Stimulated activated CD4-positive, alpha-beta T cell treated with anti-CD3 and anti-CD28 coated beads, TNF-alpha, amount 100 ng/mL, for 48 hours (primary cell): ENCODE results near the gene DLG2.

Source experiments
- DNase-seq, 3 donors: peaks; one replicate each; pipeline ENCODE4 v3.0.0-alpha.2; 2020; ENCODE audit warnings: low read depth in 3 of 3

Gene DLG2

DNA sequence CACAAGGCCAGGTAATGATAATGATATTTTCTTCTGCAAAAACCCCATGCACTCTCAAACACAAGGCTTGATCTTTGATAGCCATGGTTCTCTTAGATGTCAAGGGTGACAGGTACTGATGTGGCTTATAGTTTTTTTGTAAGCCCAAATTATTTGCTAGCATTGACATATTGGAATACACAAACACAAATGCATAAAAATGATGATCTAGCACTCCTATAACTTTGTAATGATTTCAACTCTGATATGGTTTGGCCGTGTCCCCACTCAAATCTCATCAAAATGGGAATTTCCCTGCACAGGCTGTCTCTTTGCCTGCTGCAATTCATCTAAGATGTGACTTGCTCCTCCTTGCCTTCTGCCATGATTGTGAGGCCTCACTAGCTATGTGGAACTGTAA lies 1768.5 kb downstream of the DLG2 start:
- no peak for DNase-seq

DNA sequence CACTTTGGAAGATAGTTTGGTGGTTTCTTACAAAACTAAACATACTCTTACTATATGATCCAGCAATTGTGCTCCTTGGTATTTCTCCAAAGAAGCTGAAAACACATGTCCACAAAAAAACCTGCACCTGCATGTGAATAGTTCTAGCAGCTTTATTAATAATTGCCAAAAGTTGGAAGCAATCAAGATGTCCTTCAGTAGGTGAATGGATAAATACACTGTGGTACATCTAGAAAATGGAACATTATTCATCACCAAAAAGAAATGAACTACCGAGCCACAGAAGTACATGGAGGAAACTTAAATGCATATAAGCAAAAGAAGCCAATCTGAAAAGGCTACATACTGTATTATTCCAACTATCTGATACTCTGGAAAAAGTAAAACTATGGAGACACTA lies 1771.9 kb downstream of the DLG2 start:
- no peak for DNase-seq

DNA sequence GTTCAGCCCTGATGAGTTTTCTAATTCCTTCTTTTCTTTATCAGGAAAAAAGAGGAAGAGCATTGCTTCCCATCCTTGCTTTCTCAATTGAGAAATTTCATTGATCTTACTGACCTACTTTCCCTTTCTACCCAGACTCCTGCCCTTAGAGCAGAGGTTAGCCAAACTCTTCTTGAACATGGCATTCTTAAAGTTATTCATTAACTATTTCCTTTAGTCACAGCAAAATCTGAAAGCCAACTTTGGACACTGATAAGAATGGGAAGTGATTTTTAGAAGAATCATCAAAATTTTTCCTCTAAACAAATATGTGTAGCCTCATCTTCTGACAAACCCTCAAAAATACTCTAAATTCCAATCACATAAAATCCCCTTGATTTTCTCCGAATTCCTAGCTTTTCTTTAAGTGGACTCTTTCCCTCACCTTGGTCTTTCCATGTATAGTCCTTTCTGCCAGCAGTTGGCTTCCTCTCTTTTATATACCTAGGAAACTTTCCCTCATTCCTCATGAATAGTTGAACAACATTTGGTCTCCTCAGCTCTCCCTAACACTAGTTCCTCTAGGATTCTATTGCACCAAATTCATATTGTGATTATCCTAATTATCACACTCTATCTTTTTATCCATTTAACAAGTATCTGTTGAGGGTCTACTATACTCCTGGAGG lies 1774.2 kb downstream of the DLG2 start:
- DNase-seq: no peak

DNA sequence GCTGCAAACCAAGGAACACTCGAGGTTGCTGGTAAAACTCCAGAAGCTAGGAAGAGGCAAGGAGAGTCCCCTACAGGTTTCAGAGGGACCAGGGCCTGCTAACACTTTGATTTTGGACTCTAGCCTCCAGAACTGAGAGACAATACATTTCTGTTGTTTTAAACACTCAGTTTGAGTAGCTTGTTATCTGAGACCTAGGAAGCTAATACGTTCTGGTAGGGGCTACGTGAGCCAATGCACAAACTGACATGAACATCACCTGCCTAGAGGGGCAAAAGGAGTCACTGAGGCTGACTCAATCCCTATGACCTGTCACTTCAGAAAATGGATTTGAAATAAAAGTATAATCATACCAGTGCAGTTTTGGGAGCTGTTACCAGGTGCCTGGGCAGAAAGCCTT lies 1775.1 kb downstream of the DLG2 start:
- DNase-seq: no peak

DNA sequence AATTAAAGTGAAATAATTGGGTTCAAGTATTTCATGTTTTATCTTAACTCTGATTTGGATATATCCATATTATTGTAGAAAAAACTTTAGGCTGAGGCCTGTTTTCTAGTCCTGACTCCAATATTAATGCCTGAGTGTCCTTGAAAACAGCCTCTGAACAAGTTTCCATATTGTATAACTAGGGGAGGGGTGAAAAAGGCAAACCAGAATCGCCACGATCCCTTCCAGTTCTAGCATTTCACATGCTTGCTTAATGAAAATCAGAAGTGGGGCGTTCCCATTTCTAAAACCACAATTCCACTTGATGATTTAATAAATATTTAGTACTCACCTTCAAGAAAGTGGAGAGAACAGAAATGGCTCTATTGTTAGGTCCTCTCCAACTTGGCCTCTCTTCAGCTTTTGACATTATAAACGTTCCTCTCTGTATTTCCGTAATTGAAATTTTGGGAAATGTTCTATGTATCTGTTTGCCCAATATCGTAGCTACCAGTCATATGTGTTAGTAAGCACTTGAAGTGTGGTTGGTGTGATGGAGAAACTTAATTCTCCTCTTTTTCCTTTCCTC lies 1779.6 kb downstream of the DLG2 start:
- DNase-seq: no peak

DNA sequence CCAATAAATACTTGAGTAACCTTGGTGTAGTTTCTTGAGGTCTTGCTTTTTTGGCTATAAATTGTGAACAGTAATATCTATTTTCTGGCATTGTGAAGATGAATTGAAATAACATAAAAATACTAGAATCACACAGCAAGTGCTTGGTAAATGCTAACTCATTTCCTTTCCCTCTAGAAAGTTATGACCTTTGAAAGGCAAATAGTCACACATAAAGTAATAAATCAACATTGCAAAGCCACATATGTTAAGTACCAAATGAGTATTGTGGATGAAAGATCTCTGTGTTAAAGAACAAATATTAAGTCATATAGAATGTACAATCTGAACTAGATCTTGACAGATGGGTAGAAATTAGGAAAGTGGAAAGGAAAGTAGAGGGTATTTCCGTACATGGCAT lies 1781.3 kb downstream of the DLG2 start:
- no peak for DNase-seq

DNA sequence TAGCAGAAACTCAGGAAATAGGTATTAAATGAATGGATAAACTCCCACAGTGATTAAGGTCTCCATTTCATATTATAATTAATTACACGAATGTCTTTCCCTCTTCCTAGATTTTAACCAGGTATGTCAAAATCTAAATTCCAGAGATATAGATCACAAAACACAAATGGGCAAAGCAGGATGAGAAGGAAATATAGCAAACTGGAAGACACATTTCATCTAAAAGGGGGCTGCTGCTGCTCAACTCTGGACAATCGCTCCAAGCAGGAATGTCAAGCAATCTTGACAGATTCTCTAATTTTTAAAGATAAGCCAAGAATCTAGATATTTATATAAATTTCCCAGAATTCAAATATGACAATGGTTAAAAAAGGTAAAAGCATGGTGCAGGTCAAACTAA lies 1786.8 kb downstream of the DLG2 start:
- no peak for DNase-seq

DNA sequence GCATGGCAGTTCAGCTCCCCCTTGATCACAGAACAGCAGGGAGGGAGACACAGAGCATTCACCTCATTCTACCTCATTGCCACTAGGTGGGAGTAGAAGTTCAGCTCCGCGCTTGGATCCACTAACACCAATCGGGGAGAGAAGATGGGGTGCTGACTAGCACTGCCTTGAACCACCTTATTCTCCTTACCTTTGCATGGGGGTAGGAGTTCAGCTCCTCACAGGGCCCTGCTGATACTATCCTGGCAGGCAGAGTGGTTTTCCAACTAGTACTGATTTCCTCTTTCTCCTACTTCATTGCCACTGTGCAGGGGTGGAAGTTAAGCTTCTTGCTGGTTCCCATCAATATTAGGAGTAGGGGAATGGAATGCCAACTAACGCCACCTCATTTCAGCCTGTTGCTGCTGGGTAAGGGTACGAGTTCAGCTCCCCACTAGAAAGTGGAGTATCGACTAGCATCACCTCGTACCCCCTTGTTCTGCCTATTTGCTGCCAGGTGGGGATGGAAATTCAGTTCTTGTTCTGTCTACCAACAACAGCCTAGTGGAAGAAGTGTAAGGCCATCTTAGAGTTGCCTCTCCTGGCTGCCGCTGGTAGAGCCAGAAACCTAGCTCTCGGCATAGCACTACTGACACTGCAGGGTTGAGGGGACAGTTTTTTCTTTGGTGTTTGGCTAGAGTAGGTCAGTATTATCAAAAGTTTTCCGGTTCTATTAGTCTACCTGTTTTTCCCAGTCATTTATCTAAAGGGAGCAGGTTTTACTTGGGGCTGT lies 1790.1 kb downstream of the DLG2 start:
- DNase-seq: peak in 1 of 3 donors; percentile 2

DNA sequence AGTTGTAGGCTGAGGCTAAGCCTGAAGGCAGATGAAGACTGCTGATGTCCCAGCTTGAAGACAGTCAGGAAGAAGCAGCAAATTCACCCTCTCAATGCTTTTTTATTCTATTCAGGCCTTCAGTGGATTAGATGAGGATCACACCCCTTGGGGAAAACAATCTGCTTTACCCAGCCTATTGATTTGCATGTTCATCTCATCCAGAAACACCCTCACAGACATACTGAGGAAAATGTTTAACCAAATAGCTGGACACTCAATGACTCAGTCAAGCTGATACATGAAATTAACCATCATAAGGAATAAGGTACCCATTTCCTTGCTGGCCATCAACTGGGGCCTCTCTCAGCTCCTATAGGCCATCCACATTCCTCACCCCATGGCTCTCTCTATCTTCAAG lies 1791.1 kb downstream of the DLG2 start:
- no peak for DNase-seq

DNA sequence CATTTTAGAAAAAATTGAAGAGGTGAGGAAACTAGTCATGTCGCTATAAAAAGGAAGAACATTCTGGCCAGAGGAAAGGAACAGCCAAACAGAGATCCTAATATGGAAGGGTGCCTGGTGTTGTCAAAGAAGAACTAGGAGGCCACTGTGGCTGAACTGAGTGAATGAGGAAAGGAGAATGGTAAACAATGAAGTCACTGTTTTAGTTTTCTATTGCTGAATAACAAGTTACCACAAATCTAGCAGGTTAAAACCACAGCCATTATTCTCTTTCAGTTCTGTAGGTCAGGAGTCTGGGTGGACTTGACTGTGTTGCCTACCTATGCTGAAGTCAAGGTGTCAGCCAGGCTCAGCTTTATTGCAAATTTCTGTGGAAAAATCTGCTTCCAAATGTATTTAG lies 1791.7 kb downstream of the DLG2 start:
- DNase-seq: no peak

DNA sequence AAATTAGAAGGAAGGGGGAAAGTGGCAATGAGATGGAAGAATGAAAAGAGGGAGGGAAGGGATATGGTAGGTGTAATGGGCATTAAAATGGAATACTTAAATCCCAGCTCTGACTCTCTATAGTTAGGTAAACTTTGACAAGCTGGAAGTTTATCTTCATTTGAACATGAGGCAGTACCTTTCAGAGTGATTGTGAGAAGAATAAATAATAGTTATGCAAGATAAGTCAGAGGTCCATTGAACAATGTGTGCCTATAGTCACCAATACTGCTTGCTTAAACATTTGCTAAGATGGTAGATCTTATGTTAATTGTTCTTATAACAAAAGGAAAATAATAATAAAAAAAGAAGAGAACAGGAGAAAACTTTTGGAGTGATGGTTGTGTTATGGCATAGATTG lies 1795.2 kb downstream of the DLG2 start:
- no peak for DNase-seq

DNA sequence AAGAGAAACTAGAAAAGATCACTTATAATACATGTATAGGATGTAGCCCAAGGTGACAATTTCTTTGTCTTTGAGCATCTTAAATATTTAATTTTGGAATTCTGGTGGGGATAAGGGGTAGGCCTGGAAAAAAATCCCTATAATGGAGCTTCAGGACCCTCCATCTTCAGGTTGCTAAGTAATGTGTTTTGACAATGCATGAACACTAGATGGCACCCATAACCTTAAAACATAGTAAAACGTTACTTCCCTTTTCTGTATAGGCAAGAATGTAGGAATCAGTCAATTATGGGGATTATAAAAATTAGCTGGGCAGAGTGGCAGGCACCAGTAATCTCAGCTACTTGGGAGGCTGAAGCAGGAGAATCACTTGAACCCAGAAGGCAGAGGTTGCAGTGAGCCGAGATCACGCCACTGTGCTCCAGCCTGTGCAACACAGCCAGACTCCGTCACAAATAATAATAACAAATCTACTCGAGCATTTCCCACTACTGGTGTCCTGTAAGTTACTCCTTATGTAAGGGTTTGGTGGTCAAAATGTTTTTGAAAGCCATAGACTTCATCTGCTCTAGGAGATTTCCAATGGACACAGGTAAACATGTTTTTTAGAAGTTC lies 1799.1 kb downstream of the DLG2 start:
- DNase-seq: no peak

DNA sequence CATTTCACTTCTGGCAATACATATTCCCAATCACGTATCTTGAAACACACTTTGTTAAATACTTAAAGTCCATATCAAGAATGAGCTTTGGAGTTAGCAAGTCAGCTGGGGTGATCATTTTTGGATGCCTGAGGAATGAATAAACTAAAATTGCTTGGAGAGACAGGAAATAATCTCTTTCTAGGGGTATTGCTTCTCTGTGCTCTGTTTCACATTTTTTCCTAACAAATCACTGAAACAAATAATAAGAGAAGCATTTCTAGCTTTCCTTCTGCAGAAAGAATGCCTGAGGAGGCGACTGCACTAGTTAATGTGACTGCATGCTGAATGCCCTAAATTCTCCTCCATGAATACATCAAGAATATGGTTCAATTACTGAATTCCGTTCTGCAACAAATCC lies 1799.6 kb downstream of the DLG2 start:
- no peak for DNase-seq

DNA sequence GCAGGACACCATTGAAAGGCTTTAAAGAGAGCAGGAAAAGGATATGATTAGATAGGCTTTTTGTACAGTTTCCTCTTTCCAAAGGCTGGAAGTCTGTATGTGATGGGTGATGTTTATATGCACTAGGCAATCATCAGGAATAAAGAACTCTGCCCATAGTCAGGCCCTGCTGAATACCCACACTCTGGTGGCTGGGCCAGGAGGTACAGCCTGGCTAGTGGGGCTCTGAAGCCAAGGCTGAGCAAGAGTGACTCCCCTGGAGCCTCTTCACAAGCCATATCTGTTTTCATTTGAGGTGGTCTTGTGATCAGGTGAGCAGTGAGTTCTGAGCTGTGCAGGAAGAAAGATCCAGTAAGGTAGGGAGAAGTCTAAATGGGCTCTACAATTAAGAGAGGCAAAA lies 1801.1 kb downstream of the DLG2 start:
- no peak for DNase-seq

DNA sequence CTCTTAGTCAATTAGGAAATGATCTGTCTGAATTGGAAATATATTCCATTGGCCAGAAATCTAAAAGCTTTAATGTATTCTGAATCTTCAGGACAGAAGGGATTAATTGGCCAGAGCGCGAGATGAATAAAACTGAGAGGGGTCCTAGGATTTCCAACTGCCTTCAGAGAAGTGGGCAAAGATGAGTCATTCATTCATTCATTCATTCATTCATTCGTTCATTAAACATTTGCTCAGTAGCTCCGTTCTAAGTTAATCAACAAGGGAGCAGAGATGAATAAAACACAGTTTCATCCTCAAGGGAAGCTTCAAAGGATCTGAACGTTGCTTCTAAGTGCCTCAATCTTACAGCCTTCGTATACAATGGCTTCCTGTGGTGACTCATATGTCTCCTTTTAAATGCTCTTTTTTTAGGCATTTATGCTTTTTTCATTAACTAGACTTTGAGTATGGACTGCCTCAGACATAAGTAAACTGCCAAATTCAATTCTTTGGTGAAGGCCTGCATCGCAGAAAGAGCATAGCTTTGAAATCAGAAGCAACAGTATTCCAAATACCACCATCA lies 1803.6 kb downstream of the DLG2 start:
- no peak for DNase-seq

DNA sequence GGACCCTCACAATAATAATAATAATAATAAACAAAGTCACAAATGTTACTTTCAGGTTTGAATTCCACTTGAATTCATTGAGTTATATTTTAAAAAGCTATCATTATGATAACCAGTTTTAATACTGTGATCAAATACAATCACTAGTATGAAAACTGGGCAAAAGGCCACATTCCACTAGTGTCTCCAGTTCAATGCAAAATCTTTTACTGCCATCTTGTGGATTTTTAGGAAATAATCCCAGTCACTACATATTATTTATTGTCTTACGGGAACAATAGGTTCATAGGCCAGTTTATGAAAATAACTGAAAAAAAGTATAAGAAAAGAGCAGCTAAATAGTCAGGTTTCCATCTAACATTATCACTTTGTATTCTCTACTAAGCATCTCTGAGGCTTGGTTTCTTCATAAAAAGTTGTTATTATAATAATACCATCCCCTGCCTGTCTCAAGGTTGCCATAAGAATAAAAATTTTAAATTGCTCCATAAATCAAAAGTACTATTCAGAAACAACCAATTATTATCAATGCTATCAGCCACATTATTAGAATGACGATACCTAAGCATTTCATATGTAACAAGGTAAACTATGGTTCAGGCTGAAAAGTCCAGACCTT lies 1807.1 kb downstream of the DLG2 start:
- DNase-seq: no peak

DNA sequence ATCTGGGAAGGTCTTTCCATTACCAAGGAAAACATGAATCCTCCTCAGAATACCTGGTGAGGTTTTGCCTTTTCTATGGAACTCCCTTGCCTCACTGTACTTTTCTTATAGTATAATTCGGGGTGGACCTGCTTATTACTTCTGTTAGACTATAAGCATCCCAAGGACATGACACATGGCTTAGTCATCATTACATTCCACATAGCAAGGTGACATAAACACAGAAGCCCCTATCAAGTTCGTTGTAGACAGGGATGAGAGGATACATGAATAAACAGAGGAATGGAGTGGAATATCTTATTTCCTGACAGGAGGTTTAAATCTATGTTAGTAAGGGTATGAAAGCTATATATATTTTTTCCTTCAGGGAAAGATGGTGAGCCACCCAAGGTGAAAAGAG lies 1808.8 kb downstream of the DLG2 start:
- DNase-seq: no peak

DNA sequence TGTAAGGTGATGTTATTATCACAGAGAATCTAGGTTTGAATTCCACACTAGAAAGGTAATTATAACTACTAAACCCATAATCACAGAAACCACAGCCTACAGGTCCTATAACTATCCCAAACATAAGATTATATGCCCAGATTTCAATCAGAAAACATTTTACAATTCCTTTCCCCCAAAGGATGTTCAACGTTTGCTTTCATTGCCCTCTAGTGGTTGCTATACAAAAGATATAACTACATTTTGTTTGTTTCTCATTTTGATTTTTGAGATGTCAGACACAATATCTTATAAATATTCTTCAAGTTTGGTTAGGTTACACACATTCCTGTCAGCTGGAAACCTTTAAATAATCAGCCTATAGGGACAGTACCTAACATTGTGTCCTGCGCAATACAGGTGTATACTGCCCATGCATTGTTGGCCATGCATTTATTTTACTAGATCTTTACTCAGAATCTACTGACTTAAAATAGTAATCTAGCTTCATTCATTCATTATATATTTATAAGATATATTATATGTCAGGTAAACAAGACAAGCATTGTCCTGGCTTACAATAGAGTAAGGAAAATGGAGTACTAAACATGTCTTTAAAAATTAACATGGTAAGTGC lies 1810.5 kb downstream of the DLG2 start:
- DNase-seq: no peak

DNA sequence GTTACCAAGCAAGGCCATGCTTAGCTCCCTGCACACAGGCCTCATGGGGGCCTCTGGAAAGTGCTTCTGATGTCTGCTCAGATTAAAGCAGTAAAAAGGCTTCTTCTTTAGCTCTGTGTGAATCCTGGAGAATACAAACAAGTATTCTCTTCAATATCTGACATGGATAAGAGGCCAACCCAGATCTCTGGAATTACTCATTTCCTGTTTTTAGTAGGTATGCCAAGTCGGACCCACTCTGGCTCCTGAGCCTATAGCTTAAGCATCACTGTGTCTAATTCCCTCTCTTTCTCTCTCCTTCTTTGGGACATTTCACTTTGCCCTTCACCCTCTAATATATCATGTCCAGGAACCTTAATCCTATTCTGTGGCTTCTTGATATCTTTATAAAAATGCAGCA lies 1811.4 kb downstream of the DLG2 start:
- no peak for DNase-seq

DNA sequence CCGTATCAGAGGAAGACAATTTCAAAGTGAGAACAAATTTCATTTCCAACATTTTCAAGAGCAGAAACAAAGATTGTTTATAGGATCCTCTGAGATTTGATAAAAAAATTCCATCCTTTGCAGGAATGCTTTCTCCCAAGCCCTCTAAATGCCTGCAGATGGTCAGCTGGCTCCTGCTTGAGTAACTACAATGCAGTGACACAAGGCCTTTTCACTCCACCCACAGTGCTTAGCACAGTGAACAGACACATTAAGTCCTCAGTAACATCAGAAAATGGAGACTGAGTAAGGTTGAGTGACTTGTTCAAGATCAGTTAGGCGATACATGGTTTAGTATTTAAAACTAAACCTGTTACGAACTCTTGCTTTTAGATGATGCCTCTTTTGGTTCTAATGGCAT lies 1813.8 kb downstream of the DLG2 start:
- no peak for DNase-seq

DNA sequence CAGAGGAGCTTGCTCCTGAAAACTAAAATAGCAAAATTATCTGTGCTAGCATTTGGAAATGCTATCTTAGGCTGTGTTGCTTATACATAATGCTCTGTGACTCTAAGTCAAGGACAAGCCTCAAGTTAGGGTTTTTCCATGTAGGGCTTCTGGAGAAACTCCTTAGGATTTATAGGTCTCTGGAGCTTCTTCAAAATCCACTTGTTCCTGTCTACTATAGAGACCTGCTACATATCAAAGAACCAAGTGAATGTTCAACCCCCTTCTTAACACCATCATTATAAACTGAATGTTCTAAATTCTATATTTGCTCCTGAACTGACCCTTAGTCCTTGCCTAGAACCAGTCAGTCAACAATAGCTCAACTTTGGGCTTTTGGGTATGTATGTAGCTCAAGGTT lies 1817.9 kb downstream of the DLG2 start:
- no peak for DNase-seq

DNA sequence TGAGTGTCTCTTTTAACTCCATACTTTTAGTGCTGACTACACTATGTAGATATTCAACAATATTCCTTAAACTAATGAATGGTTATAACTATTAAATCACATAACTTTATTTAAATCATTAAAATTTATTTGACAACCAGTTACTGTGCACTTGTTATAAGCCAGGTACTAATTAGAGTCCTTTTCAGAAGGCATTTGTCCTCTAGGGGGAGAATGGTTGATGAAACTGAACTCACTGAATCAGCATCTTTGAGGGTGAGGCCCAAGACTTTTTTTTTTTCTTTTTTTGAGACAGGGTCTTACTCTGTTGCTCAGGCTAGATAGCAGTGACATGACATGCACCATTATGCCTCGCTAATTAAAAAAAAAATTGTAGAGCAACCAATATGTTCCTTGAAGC lies 1825.3 kb downstream of the DLG2 start:
- no peak for DNase-seq
